GM21360 (cell line): Measurements from ENCODE around the gene RAB27B.

Source experiments
- ATAC-seq: cut with Tn5 transposase; IDR thresholded peaks from one replicate; pipeline ENCODE4 v1.9.1; 2021; ENCODE audit warnings: mild to moderate bottlenecking, moderate library complexity; ENCODE audit not compliant: unreplicated experiment

RAB27B gene

GRCh38 chr18:54859667-54860421 lies 31.6 kb downstream of the RAB27B start:
- ATAC-seq: no peak

GRCh38 chr18:54860941-54861340 lies 32.7 kb downstream of the RAB27B start:
- no peak for ATAC-seq

GRCh38 chr18:54867131-54867530 lies 38.9 kb downstream of the RAB27B start:
- ATAC-seq: no peak

GRCh38 chr18:54871231-54871630 lies 43.0 kb downstream of the RAB27B start:
- no peak for ATAC-seq

- no peak for ATAC-seq
Observed at GRCh38 chr18:54872681-54873080, 44.4 kb downstream of the RAB27B start.

- ATAC-seq: no peak
Observed at GRCh38 chr18:54873884-54874255, 45.6 kb downstream of the RAB27B start.

GRCh38 chr18:54875063-54875462 lies 46.8 kb downstream of the RAB27B start:
- no peak for ATAC-seq

- no peak for ATAC-seq
Observed at GRCh38 chr18:54877076-54877475, 48.8 kb downstream of the RAB27B start.

GRCh38 chr18:54878159-54878622 lies 49.9 kb downstream of the RAB27B start:
- no peak for ATAC-seq

- ATAC-seq: no peak
Observed at GRCh38 chr18:54878659-54879358, 50.5 kb downstream of the RAB27B start.

- ATAC-seq: no peak
Observed at GRCh38 chr18:54879691-54880090, 51.4 kb downstream of the RAB27B start.

- ATAC-seq: no peak
Observed at GRCh38 chr18:54880395-54881105, 52.3 kb downstream of the RAB27B start.

- no peak for ATAC-seq
Observed at GRCh38 chr18:54881229-54881768, 53.0 kb downstream of the RAB27B start.

- no peak for ATAC-seq
Observed at GRCh38 chr18:54882318-54882717, 54.0 kb downstream of the RAB27B start.

GRCh38 chr18:54883816-54884604 lies 55.7 kb downstream of the RAB27B start:
- ATAC-seq: no peak

GRCh38 chr18:54888378-54888777 lies 60.1 kb downstream of the RAB27B start:
- no peak for ATAC-seq

- no peak for ATAC-seq
Observed at GRCh38 chr18:54888933-54889332, 60.7 kb downstream of the RAB27B start.

- no peak for ATAC-seq
Observed at GRCh38 chr18:54899500-54899899, 71.2 kb downstream of the RAB27B start.

- ATAC-seq: no peak
Observed at GRCh38 chr18:54900290-54900689, 72.0 kb downstream of the RAB27B start.

- no peak for ATAC-seq
Observed at GRCh38 chr18:54904581-54904980, 76.3 kb downstream of the RAB27B start.

- ATAC-seq: no peak
Observed at GRCh38 chr18:54905629-54906028, 77.4 kb downstream of the RAB27B start.
